ENCODE data around the gene POU6F2. TPM values are rescaled to one million over a fixed set of nuclear protein-coding genes. Genes with fewer than 3 reads are reported as not detected.

Gene POU6F2
- total and polyA plus RNA-seq, 2 donors (not counting 1 experiment from before 2014, with no cell fraction given), result 0.47 TPM; not detected in 1

DNA sequence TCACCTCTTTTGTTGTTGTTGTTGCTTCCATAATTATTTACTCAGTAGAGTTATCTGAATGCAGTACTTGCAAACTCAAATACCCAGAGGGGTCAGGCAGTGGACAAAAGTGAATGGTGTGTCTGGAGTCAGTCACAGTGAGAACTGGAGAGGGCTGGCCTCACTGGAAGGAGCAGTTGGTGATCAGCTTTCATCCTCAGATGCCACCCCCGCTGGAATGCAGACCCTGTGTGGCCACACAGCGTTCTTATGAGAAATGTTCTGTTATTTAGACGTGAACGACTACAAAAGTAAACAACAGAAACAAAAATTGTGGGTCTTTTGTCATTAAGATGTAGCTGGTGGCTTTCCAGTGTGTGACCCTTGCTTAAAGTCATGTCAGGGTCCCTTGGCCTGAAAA is 39.1 kb upstream of the POU6F2 start:
- 90% methylated on average over 3 of the region's 4 CpGs for WGBS (ENCODE audit: insufficient coverage)
- intact Hi-C loops (cut with micrococcal nuclease), result loop anchor here (10.0 kb wide), 1 partner anchor 526 kb away; no protein-coding TSS in a partner anchor

DNA sequence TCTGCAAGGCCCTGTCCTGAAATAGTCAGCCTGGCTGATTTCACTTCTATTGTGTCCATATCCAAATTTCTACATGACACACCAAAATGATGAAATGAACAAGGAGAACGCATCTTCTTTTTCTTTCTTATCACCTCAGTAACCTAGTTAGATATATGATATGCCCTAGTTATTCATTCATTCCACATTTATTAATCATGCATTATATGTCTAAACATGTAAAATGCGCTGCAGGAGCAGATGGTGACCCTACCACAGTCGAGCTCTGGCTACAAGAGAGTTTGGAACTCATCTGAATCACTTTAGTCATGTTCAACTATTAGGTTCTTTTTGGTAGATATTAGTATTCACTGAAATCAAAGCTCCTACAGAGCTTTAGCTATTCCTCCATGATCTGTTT is 36.9 kb upstream of the POU6F2 start:
- Histone ChIP-seq H4K20me1 (ENCODE audit: control insufficient read depth, insufficient read depth, low read length, poor library complexity, severe bottlenecking) (no peaks in the 10 kb centered on the region), H3K79me2 (ENCODE audit: control insufficient read depth, insufficient read depth, low read length) (no peaks in the 10 kb centered on the region), H3K9ac (ENCODE audit: low read length) (no peak overlapping the region), H3K36me3 (replicated peaks in 1 of 2; ENCODE audit: control extremely low read depth in 1 of 2, control insufficient read depth in 1 of 2, extremely low read depth in 1 of 2, insufficient read depth in 2 of 2, low read length in 1 of 2) (no peaks in the 10 kb centered on the region), H3K4me1 (ENCODE audit: control insufficient read depth in 2 of 2, insufficient read depth in 2 of 2, low read length in 2 of 2) (no peaks in the 10 kb centered on the region), H3K27ac (ENCODE audit: low read length in 2 of 2) (no peak overlapping the region), H3K27me3 (replicated peaks in 1 of 4; ENCODE audit: control extremely low read depth in 1 of 4, control insufficient read depth in 3 of 4, insufficient read depth in 4 of 4, low read length in 3 of 4) (no peaks in the 10 kb centered on the region), H3K9me3 (ENCODE audit: control extremely low read depth in 1 of 3, control insufficient read depth in 2 of 3, insufficient read depth in 1 of 3, low read length in 2 of 3) (no peaks in the 10 kb centered on the region), H2AFZ (ENCODE audit: insufficient read depth, low read depth, low read length, poor library complexity, severe bottlenecking) (no peak overlapping the region), H3K4me3 (ENCODE audit: control extremely low read depth in 1 of 5, extremely low read depth in 1 of 5, insufficient read depth in 1 of 5, low read depth in 2 of 5, low read length in 4 of 5) (no peak overlapping the region), H3K4me2 (replicated peaks; ENCODE audit: low read depth, low read length, poor library complexity, severe bottlenecking) (no peak overlapping the region)
- no peak overlapping the region for H3K4me3 Mint-ChIP-seq
- ChIA-PET POLR2A (no interaction called here), CTCF (no interaction called here)
- no CpG with 5 or more reads among the region's 3 CpGs for WGBS (ENCODE audit: insufficient coverage)
- TF ChIP-seq, protein P1, sequence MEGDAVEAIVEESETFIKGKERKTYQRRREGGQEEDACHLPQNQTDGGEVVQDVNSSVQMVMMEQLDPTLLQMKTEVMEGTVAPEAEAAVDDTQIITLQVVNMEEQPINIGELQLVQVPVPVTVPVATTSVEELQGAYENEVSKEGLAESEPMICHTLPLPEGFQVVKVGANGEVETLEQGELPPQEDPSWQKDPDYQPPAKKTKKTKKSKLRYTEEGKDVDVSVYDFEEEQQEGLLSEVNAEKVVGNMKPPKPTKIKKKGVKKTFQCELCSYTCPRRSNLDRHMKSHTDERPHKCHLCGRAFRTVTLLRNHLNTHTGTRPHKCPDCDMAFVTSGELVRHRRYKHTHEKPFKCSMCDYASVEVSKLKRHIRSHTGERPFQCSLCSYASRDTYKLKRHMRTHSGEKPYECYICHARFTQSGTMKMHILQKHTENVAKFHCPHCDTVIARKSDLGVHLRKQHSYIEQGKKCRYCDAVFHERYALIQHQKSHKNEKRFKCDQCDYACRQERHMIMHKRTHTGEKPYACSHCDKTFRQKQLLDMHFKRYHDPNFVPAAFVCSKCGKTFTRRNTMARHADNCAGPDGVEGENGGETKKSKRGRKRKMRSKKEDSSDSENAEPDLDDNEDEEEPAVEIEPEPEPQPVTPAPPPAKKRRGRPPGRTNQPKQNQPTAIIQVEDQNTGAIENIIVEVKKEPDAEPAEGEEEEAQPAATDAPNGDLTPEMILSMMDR (IDR thresholded peaks at IDR 0.05), result no peak
- no peak for TF ChIP-seq EZH2 (IDR thresholded peaks at IDR 0.05; ENCODE audit: borderline replicate concordance, insufficient read depth, low read depth, low read length, poor library complexity, severe bottlenecking)
- no peak for DNase-seq
- H3K27ac Mint-ChIP-seq, result no peak overlapping the region
- H3K9me3 Mint-ChIP-seq (ENCODE audit: insufficient read depth), result no peaks in the 10 kb centered on the region
- ATAC-seq (ENCODE audit: low read depth), result no peak
- H3K4me1 Mint-ChIP-seq, result no peaks in the 10 kb centered on the region
- intact Hi-C loops (cut with micrococcal nuclease), result no loop called here
- H3K27me3 Mint-ChIP-seq, result peaks cover 9% of the 10 kb centered on the region

More for the DNA sequence above, 39.1 kb upstream of the POU6F2 start:
- Histone ChIP-seq H3K27me3 (replicated peaks in 1 of 4; ENCODE audit: control extremely low read depth in 1 of 4, control insufficient read depth in 3 of 4, insufficient read depth in 4 of 4, low read length in 3 of 4) (no peaks in the 10 kb centered on the region), H3K4me3 (ENCODE audit: control extremely low read depth in 1 of 5, extremely low read depth in 1 of 5, insufficient read depth in 1 of 5, low read depth in 2 of 5, low read length in 4 of 5) (no peak overlapping the region), H3K27ac (ENCODE audit: low read length in 2 of 2) (no peak overlapping the region), H3K9me3 (ENCODE audit: control extremely low read depth in 1 of 3, control insufficient read depth in 2 of 3, insufficient read depth in 1 of 3, low read length in 2 of 3) (no peaks in the 10 kb centered on the region), H3K36me3 (replicated peaks in 1 of 2; ENCODE audit: control extremely low read depth in 1 of 2, control insufficient read depth in 1 of 2, extremely low read depth in 1 of 2, insufficient read depth in 2 of 2, low read length in 1 of 2) (no peaks in the 10 kb centered on the region), H4K20me1 (ENCODE audit: control insufficient read depth, insufficient read depth, low read length, poor library complexity, severe bottlenecking) (no peaks in the 10 kb centered on the region), H3K4me1 (ENCODE audit: control insufficient read depth in 2 of 2, insufficient read depth in 2 of 2, low read length in 2 of 2) (no peaks in the 10 kb centered on the region), H2AFZ (ENCODE audit: insufficient read depth, low read depth, low read length, poor library complexity, severe bottlenecking) (no peak overlapping the region), H3K79me2 (ENCODE audit: control insufficient read depth, insufficient read depth, low read length) (no peaks in the 10 kb centered on the region), H3K4me2 (replicated peaks; ENCODE audit: low read depth, low read length, poor library complexity, severe bottlenecking) (no peak overlapping the region), H3K9ac (ENCODE audit: low read length) (no peak overlapping the region)
- H3K9me3 Mint-ChIP-seq (ENCODE audit: insufficient read depth), result no peaks in the 10 kb centered on the region
- no peak overlapping the region for H3K27ac Mint-ChIP-seq
- H3K27me3 Mint-ChIP-seq, result peaks cover 9% of the 10 kb centered on the region
- ChIA-PET POLR2A (interaction anchor here (0.6 kb wide), 1 partner anchor 32 kb away, joined by 4 read pairs; no protein-coding TSS in a partner anchor), CTCF (no interaction called here)
- ATAC-seq (ENCODE audit: low read depth) (no peak), DNase-seq (no peak)
- H3K4me1 Mint-ChIP-seq, result no peaks in the 10 kb centered on the region
- no peak overlapping the region for H3K4me3 Mint-ChIP-seq
- TF ChIP-seq EZH2 (IDR thresholded peaks at IDR 0.05; ENCODE audit: borderline replicate concordance, insufficient read depth, low read depth, low read length, poor library complexity, severe bottlenecking), result no peak
- TF ChIP-seq, protein P1 (IDR thresholded peaks at IDR 0.05), result no peak
